ENCODE data around the gene MRPL27. TPM values are rescaled to one million over a fixed set of nuclear protein-coding genes. Genes with fewer than 3 reads are reported as not detected.

Gene MRPL27
- total RNA-seq, 1 donor from 2014 or later = 92.5 TPM

DNA sequence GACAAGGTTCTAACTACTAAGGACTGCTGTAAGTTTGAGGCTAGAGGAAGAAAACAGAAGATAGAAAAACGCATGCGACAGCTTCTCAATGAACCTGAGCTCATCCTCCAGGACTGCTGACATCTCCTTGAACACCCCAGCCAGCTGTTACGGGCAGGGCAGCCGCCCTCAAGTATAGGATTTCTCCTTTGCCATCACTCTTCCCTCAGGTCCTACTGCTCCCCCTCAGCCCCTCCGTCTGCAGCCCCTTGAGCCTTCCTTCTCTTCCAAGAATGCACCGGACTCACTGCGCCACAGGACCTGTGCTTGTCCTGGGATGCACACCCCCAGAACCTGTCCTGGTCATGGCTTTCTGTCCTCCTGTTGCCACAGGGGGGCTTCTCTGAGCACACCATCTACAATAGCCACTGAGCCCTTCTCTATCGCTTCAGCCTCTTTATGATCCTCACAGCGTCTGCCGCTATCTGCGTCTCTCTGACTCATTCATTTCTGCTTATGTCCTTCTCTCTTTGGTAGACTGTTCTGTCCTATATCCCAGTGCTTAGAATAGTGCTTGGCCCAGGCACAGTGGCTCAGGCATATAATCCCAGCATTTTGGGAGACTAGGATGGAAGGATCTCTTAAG is 42.7 kb downstream of the MRPL27 start:
- TF ChIP-seq, protein P1, sequence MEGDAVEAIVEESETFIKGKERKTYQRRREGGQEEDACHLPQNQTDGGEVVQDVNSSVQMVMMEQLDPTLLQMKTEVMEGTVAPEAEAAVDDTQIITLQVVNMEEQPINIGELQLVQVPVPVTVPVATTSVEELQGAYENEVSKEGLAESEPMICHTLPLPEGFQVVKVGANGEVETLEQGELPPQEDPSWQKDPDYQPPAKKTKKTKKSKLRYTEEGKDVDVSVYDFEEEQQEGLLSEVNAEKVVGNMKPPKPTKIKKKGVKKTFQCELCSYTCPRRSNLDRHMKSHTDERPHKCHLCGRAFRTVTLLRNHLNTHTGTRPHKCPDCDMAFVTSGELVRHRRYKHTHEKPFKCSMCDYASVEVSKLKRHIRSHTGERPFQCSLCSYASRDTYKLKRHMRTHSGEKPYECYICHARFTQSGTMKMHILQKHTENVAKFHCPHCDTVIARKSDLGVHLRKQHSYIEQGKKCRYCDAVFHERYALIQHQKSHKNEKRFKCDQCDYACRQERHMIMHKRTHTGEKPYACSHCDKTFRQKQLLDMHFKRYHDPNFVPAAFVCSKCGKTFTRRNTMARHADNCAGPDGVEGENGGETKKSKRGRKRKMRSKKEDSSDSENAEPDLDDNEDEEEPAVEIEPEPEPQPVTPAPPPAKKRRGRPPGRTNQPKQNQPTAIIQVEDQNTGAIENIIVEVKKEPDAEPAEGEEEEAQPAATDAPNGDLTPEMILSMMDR (IDR thresholded peaks at IDR 0.05; ENCODE audit: insufficient read depth, low read length, poor library complexity, severe bottlenecking) = no peak
- H3K36me3 ChIP-seq (ENCODE audit: control insufficient read depth, insufficient read depth, low read length) = no peaks in the 10 kb centered on the region
- DNase-seq (ENCODE audit: low read depth) = no peak
- H3K4me3 ChIP-seq (ENCODE audit: low read depth, low read length) = no peak overlapping the region
- peaks cover 2% of the 10 kb centered on the region for H3K27me3 ChIP-seq (ENCODE audit: control insufficient read depth, insufficient read depth, low read length)

DNA sequence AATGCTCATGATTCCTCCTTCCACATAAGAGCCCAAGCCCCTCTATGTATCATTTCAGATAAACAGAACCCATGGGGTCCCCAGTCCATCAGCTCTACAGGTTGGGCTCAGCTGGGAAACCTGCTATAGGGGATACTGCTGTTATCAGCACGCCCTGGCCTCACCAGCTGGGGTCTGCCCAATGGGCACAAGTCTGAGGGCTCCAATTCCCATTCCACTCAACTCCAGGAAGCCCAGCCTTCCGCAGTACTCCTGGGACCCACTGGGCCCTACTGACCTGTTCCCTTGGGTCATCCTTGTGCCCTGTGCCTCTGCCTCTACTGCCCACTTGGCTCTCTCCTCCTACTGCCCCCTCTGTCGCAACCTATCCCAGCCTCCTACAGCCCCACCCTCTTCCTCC is 43.3 kb downstream of the MRPL27 start:
- H3K36me3 ChIP-seq (ENCODE audit: control insufficient read depth, insufficient read depth, low read length) = no peaks in the 10 kb centered on the region
- H3K27me3 ChIP-seq (ENCODE audit: control insufficient read depth, insufficient read depth, low read length) = peaks cover 2% of the 10 kb centered on the region
- DNase-seq (ENCODE audit: low read depth) = no peak
- H3K4me3 ChIP-seq (ENCODE audit: low read depth, low read length) = no peak overlapping the region
- TF ChIP-seq, protein P1 (IDR thresholded peaks at IDR 0.05; ENCODE audit: insufficient read depth, low read length, poor library complexity, severe bottlenecking) = no peak

DNA sequence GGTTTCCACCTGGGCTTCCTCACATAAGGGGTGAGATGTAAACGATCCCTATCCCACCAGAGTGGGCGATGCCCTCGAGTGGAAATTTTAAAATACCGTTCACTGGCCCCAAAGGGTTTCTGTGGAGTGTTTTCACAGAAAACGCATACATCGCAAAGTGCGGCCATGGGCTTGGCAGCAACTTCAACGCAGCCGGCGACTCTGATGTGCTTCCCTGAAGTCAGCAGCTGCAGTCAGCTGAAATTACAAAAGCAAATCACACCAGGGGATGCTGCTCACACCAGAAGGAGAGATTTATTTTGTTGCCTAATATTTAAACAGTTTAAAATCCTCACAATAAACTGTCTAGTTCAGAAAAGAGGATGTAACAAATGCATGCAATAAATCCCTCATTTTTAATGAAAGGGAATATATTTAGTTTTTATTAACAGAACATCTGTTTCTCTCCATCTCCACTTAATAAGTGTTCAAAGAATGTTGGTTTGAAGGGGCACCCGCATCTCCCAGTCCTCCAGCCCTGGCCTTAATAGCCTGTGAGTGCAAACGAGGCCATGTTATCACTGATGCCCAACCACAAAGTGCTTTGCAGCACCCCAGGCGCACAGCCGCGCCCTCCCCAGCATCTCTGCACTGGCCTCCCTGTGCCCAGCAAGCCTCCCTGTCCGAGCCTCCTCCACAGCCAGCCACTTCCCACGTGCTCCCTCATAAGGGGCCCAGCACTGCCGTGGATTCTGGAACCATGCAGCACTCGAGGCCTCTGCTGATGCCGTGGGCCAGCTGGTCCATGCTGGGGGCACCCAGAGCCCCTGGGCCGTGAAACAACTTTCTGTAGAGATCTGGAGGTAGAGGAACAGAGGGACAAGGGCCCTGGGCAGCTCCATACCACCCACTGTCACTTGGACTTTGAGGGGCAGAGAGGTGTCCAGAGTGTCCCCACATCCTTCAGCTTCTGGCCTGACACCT is 44.3 kb downstream of the MRPL27 start:
- TF ChIP-seq, protein P1 (IDR thresholded peaks at IDR 0.05; ENCODE audit: insufficient read depth, low read length, poor library complexity, severe bottlenecking) = no peak
- H3K27me3 ChIP-seq (ENCODE audit: control insufficient read depth, insufficient read depth, low read length) = peaks cover 2% of the 10 kb centered on the region
- no peak for DNase-seq (ENCODE audit: low read depth)
- no peak overlapping the region for H3K4me3 ChIP-seq (ENCODE audit: low read depth, low read length)
- H3K36me3 ChIP-seq (ENCODE audit: control insufficient read depth, insufficient read depth, low read length) = no peaks in the 10 kb centered on the region

DNA sequence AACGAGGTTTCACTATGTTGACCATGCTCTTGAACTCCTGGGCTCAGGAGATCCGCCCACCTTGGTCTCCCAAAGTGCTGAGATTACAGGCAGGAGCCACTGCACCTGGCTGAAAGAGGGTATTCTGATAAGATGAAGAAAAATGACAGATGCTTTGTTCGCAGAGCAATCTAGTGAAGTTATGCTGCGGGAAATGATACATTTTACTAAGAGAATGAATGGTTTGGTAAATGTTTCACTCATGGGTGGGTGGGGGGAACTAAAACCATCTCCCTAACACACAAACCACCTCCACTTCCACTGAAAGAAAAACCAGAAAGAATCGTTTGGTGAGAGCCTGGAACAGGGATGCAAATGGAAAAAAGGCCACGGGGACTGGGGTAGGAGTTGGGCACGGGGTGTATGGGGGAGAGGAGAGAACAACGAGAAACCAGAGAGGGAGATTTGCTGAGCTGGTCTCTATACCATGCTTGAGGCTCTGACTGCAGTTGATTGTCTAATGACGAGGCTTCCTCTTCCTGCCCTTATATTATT is 46.1 kb downstream of the MRPL27 start:
- no peaks in the 10 kb centered on the region for H3K36me3 ChIP-seq (ENCODE audit: control insufficient read depth, insufficient read depth, low read length)
- peaks cover 2% of the 10 kb centered on the region for H3K27me3 ChIP-seq (ENCODE audit: control insufficient read depth, insufficient read depth, low read length)
- no peak for DNase-seq (ENCODE audit: low read depth)
- no peak overlapping the region for H3K4me3 ChIP-seq (ENCODE audit: low read depth, low read length)
- TF ChIP-seq, protein P1 (IDR thresholded peaks at IDR 0.05; ENCODE audit: insufficient read depth, low read length, poor library complexity, severe bottlenecking) = no peak

- no peak for DNase-seq (ENCODE audit: low read depth)
- H3K27me3 ChIP-seq (ENCODE audit: control insufficient read depth, insufficient read depth, low read length) = peaks cover 2% of the 10 kb centered on the region
- TF ChIP-seq, protein P1 (IDR thresholded peaks at IDR 0.05; ENCODE audit: insufficient read depth, low read length, poor library complexity, severe bottlenecking) = no peak
These were observed 47.1 kb downstream of the MRPL27 start for GRCh38 chr17:50325906-50326305.

More at GRCh38 chr17:50325906-50326305, 47.1 kb downstream of the MRPL27 start:
- Histone ChIP-seq H3K36me3 (ENCODE audit: control insufficient read depth, insufficient read depth, low read length) (no peaks in the 10 kb centered on the region), H3K4me3 (ENCODE audit: low read depth, low read length) (no peak overlapping the region)
